ENCODE data around the gene DOCK7.
"Not testable (repeated sequence)": the region's sequence is repeated elsewhere in the genome, so short reads cannot be mapped to it uniquely, and the experiment has no call there.

DOCK7 gene

GRCh38 chr1:62530516-62531154, 157.6 kb downstream of the DOCK7 start:
- no peak for DNase-seq (ENCODE audit: low read depth in 2 of 2, low spot score in 1 of 2)

GRCh38 chr1:62529227-62529626, 159.0 kb downstream of the DOCK7 start:
- DNase-seq (ENCODE audit: low read depth in 2 of 2, low spot score in 1 of 2): no peak

- no peak for DNase-seq (ENCODE audit: low read depth in 2 of 2, low spot score in 1 of 2)
These were observed 160.2 kb downstream of the DOCK7 start for GRCh38 chr1:62528015-62528414.

GRCh38 chr1:62527346-62527745, 160.8 kb downstream of the DOCK7 start:
- not testable (repeated sequence) for DNase-seq (ENCODE audit: low read depth in 2 of 2, low spot score in 1 of 2)

GRCh38 chr1:62523860-62524259, 164.3 kb downstream of the DOCK7 start:
- no peak for DNase-seq (ENCODE audit: low read depth in 2 of 2, low spot score in 1 of 2)

- no peak for DNase-seq (ENCODE audit: low read depth in 2 of 2, low spot score in 1 of 2)
These were observed 171.6 kb downstream of the DOCK7 start for GRCh38 chr1:62516600-62516999.

GRCh38 chr1:62514746-62515423, 173.3 kb downstream of the DOCK7 start:
- DNase-seq (ENCODE audit: low read depth in 2 of 2, low spot score in 1 of 2): no peak

- DNase-seq (ENCODE audit: low read depth in 2 of 2, low spot score in 1 of 2): no peak
These were observed 175.2 kb downstream of the DOCK7 start for GRCh38 chr1:62513013-62513412.

GRCh38 chr1:62509028-62509427, 179.2 kb downstream of the DOCK7 start:
- no peak for DNase-seq (ENCODE audit: low read depth in 2 of 2, low spot score in 1 of 2)

- DNase-seq (ENCODE audit: low read depth in 2 of 2, low spot score in 1 of 2): no peak
These were observed 179.9 kb downstream of the DOCK7 start for GRCh38 chr1:62508187-62508758.

- DNase-seq (ENCODE audit: low read depth in 2 of 2, low spot score in 1 of 2): no peak
These were observed 188.0 kb downstream of the DOCK7 start for GRCh38 chr1:62500210-62500609.

- no peak for DNase-seq (ENCODE audit: low read depth in 2 of 2, low spot score in 1 of 2)
These were observed 194.0 kb downstream of the DOCK7 start for GRCh38 chr1:62494137-62494536.

- no peak for DNase-seq (ENCODE audit: low read depth in 2 of 2, low spot score in 1 of 2)
These were observed 194.5 kb downstream of the DOCK7 start for GRCh38 chr1:62493656-62494055.

GRCh38 chr1:62492521-62492920, 195.7 kb downstream of the DOCK7 start:
- DNase-seq (ENCODE audit: low read depth in 2 of 2, low spot score in 1 of 2): no peak

- DNase-seq (ENCODE audit: low read depth in 2 of 2, low spot score in 1 of 2): no peak
These were observed 200.2 kb downstream of the DOCK7 start for GRCh38 chr1:62487956-62488355.

- no peak for DNase-seq (ENCODE audit: low read depth in 2 of 2, low spot score in 1 of 2)
These were observed 203.2 kb downstream of the DOCK7 start for GRCh38 chr1:62484824-62485468.

- DNase-seq (ENCODE audit: low read depth in 2 of 2, low spot score in 1 of 2): no peak
These were observed 206.5 kb downstream of the DOCK7 start for GRCh38 chr1:62481681-62482080.

- DNase-seq (ENCODE audit: low read depth in 2 of 2, low spot score in 1 of 2): no peak
These were observed 211.5 kb downstream of the DOCK7 start for GRCh38 chr1:62476525-62477219.

- no peak for DNase-seq (ENCODE audit: low read depth in 2 of 2, low spot score in 1 of 2)
These were observed 221.1 kb downstream of the DOCK7 start for GRCh38 chr1:62467092-62467491.

GRCh38 chr1:62462370-62462769, 225.8 kb downstream of the DOCK7 start:
- DNase-seq (ENCODE audit: low read depth in 2 of 2, low spot score in 1 of 2): no peak

GRCh38 chr1:62457955-62458354, 230.2 kb downstream of the DOCK7 start:
- DNase-seq (ENCODE audit: low read depth in 2 of 2, low spot score in 1 of 2): no peak

- no peak for DNase-seq (ENCODE audit: low read depth in 2 of 2, low spot score in 1 of 2)
These were observed 235.2 kb downstream of the DOCK7 start for GRCh38 chr1:62452951-62453350.

All from stimulated activated CD8-positive, alpha-beta memory T cell treated with anti-CD3 and anti-CD28 coated beads, Interleukin-4, amount 100 ng/mL, for 4 hours (primary cell).